Nephron progenitor cell (in vitro differentiated cells): ENCODE data around the gene ABL1.
"Not testable (repeated sequence)": the region's sequence is repeated elsewhere in the genome, so short reads cannot be mapped to it uniquely, and the experiment has no call there.

Experiments used
- DNase-seq: peaks from one replicate; pipeline ENCODE4 v3.0.0; 2021
- H3K27ac Mint-ChIP-seq: 2 replicates; pipeline ENCODE4 v1.8.0; 2021; ENCODE audit warnings: mild to moderate bottlenecking, moderate library complexity, mixed read lengths
- H3K27me3 Mint-ChIP-seq: 2 replicates; pipeline ENCODE4 v1.8.0; 2021; ENCODE audit warnings: mild to moderate bottlenecking, low read depth, mixed read lengths; ENCODE audit not compliant: poor library complexity
- H3K36me3 Mint-ChIP-seq: 2 replicates; pipeline ENCODE4 v1.8.0; 2021; ENCODE audit warnings: low read depth, mixed read lengths
- H3K4me1 Mint-ChIP-seq: 2 replicates; pipeline ENCODE4 v1.8.0; 2021; ENCODE audit warnings: mixed read lengths
- H3K4me3 Mint-ChIP-seq: 2 replicates; pipeline ENCODE4 v1.8.0; 2021; ENCODE audit warnings: mild to moderate bottlenecking, moderate library complexity, mixed read lengths
- H3K9me3 Mint-ChIP-seq: 2 replicates; pipeline ENCODE4 v1.8.0; 2021; ENCODE audit warnings: mild to moderate bottlenecking, moderate library complexity, mixed read lengths
- CTCF ChIP-seq: fragments of 200-600 bp; sonication (generic); IDR thresholded peaks from 2 replicates; pipeline ENCODE4 v1.5.0; 2021; ENCODE audit warnings: antibody characterized with exemption

Gene ABL1

GRCh38 chr9:130846487-130847305 lies 11.6 kb downstream of the ABL1 start:
- peak overlapping the region; percentile 77 for H3K27ac Mint-ChIP-seq
- DNase-seq: no peak
- H3K27me3 Mint-ChIP-seq: peaks cover 3% of the 10 kb centered on the region
- no peak for TF ChIP-seq CTCF
- peaks cover 7% of the 10 kb centered on the region for H3K9me3 Mint-ChIP-seq
- H3K36me3 Mint-ChIP-seq: peaks cover 41% of the 10 kb centered on the region
- peaks cover 65% of the 10 kb centered on the region for H3K4me1 Mint-ChIP-seq
- no peak overlapping the region for H3K4me3 Mint-ChIP-seq

GRCh38 chr9:130847306-130848217 lies 12.5 kb downstream of the ABL1 start:
- no peak overlapping the region for H3K4me3 Mint-ChIP-seq

GRCh38 chr9:130848514-130848913 lies 13.5 kb downstream of the ABL1 start:
- DNase-seq, H3K27me3 Mint-ChIP-seq, H3K4me3 Mint-ChIP-seq, H3K9me3 Mint-ChIP-seq, H3K27ac Mint-ChIP-seq: not testable (repeated sequence)
- Mint-ChIP-seq H3K36me3 (peaks cover 51% of the 10 kb centered on the region), H3K4me1 (peaks cover 54% of the 10 kb centered on the region)

More at GRCh38 chr9:130847306-130848217, 12.5 kb downstream of the ABL1 start:
- H3K4me1 Mint-ChIP-seq: peaks cover 58% of the 10 kb centered on the region
- peaks cover 3% of the 10 kb centered on the region for H3K27me3 Mint-ChIP-seq
- H3K36me3 Mint-ChIP-seq: peaks cover 45% of the 10 kb centered on the region
- peak overlapping the region; percentile 77 for H3K27ac Mint-ChIP-seq
- H3K9me3 Mint-ChIP-seq: peaks cover 7% of the 10 kb centered on the region
- no peak for TF ChIP-seq CTCF
- no peak for DNase-seq

- Mint-ChIP-seq H3K36me3 (peaks cover 52% of the 10 kb centered on the region), H3K9me3 (peaks cover 7% of the 10 kb centered on the region), H3K27ac (peak overlapping the region; percentile 32), H3K4me1 (peaks cover 49% of the 10 kb centered on the region), H3K27me3 (peaks cover 3% of the 10 kb centered on the region), H3K4me3 (no peak overlapping the region)
- no peak for DNase-seq
- no peak for TF ChIP-seq CTCF
Observed at GRCh38 chr9:130849356-130849755, 14.3 kb downstream of the ABL1 start.

- H3K4me1 Mint-ChIP-seq: peaks cover 24% of the 10 kb centered on the region
- H3K4me3 Mint-ChIP-seq: no peak overlapping the region
- no peak for DNase-seq
- peaks cover 7% of the 10 kb centered on the region for H3K9me3 Mint-ChIP-seq
- H3K36me3 Mint-ChIP-seq: peaks cover 76% of the 10 kb centered on the region
- no peaks in the 10 kb centered on the region for H3K27me3 Mint-ChIP-seq
- H3K27ac Mint-ChIP-seq: peak overlapping the region; percentile 95
- TF ChIP-seq CTCF: no peak
Observed at GRCh38 chr9:130852801-130853200, 17.7 kb downstream of the ABL1 start.

GRCh38 chr9:130854092-130854491 lies 19.0 kb downstream of the ABL1 start:
- no peak overlapping the region for H3K4me3 Mint-ChIP-seq
- TF ChIP-seq CTCF: no peak
- H3K27ac Mint-ChIP-seq: peak overlapping the region; percentile 64
- no peaks in the 10 kb centered on the region for H3K27me3 Mint-ChIP-seq
- no peak for DNase-seq
- H3K9me3 Mint-ChIP-seq: peaks cover 6% of the 10 kb centered on the region
- peaks cover 35% of the 10 kb centered on the region for H3K4me1 Mint-ChIP-seq
- peaks cover 74% of the 10 kb centered on the region for H3K36me3 Mint-ChIP-seq
